Psoas muscle (tissue), 8 donors: Measurements from ENCODE around the gene MAGI2. TPM values are rescaled to one million over a fixed set of nuclear protein-coding genes. Genes with fewer than 3 reads are reported as not detected.

Experiments
- ATAC-seq, 4 donors: fragments of 200-7000 bp; cut with Tn5 transposase; one replicate each; pipeline ENCODE4 v1.9.1; 2020; ENCODE audit warnings: moderate library complexity in 3 of 4, mild to moderate bottlenecking in 2 of 4
- DNase-seq, 2 donors: peaks; one replicate each; pipeline ENCODE4 v3.0.0-alpha.2; 2020
- H3K27ac ChIP-seq: fragments of 200-600 bp; one replicate; pipeline ENCODE4 v1.8.0; 2022
- H3K27me3 ChIP-seq, 3 donors: fragments of 200-600 bp in 1 of 3; one replicate each; pipeline versions ENCODE4 v1.6.1 to v1.8.0; 2013 to 2022; ENCODE audit warnings: low read length in 2 of 3, mild to moderate bottlenecking in 2 of 3, moderate library complexity in 1 of 3; ENCODE audit not compliant: insufficient read depth in 3 of 3
- H3K36me3 ChIP-seq, 2 donors: fragments of 200-600 bp in 1 of 2; one replicate each; pipeline versions ENCODE4 v1.6.1 to v1.8.0; 2013 to 2022; ENCODE audit warnings: low read depth in 1 of 2, mild to moderate bottlenecking in 1 of 2, moderate library complexity in 1 of 2; ENCODE audit not compliant: insufficient read depth in 1 of 2
- H3K4me1 ChIP-seq: fragments of 200-600 bp; one replicate; pipeline ENCODE4 v1.8.0; 2022
- H3K4me3 ChIP-seq: fragments of 200-600 bp; one replicate; pipeline ENCODE4 v1.8.0; 2022; ENCODE audit warnings: mild to moderate bottlenecking
- H3K9me3 ChIP-seq: fragments of 200-600 bp; one replicate; pipeline ENCODE4 v1.8.0; 2022
- CTCF ChIP-seq: fragments of 200-600 bp; IDR thresholded peaks from one replicate; pipeline ENCODE4 v1.8.0; 2022; ENCODE audit warnings: antibody characterized with exemption
- WGBS, 3 donors: extraction: QIAGEN DNeasy Blood & Tissue Kit; methylation state at CpG; one replicate each; pipeline versions ENCODE4 v1.1.6 to v1.1.7; 2013; 5-methylcytosine and 5-hydroxymethylcytosine counted together
- intact Hi-C, 2 donors: fragments of 100-400 bp; cut with DNase I; formaldehyde crosslinking; loops; one replicate each; pipeline versions ENCODE4 v1.11.0 to v1.14.2; 2022
- polyA plus RNA-seq, 3 donors: library from polyadenylated mRNA; stranded (reverse); fragments of 200-250 nt; gene quantifications; one replicate each; pipeline ENCODE4 v1.2.3, GENCODE V29; 2013
- total RNA-seq, 4 donors: library from RNA; stranded (reverse); fragmentation: NEBNext Ultra II Directional in 2 of 4; extraction: Animal tissue kit (Norgen Biotek cat#: 25700) in 2 of 4; gene quantifications; one replicate each; pipeline versions ENCODE4 v1.2.1 to v1.2.4, GENCODE V29; 2021 to 2023
- donor health status: healthy with polysubstance abuse.
- donor health status: DM: no; HTN: no; CAD: no; lungs with moderate emphysema.
- donor health status: Bipolar disorder and iron deficiency.
- donor health status: healthy.
- donor health status: DM: yes; HTN: yes; CAD: no.
- donor health status: DM: no; HTN: no; CAD: no.
- donor health status: DM: no; HTN: no; CAD: no.
- donor health status: DM: yes; HTN: yes; CAD: no.

MAGI2 gene
- total and polyA plus RNA-seq, 7 donors: 0.46 to 2.5 (median 1.4) TPM

DNA sequence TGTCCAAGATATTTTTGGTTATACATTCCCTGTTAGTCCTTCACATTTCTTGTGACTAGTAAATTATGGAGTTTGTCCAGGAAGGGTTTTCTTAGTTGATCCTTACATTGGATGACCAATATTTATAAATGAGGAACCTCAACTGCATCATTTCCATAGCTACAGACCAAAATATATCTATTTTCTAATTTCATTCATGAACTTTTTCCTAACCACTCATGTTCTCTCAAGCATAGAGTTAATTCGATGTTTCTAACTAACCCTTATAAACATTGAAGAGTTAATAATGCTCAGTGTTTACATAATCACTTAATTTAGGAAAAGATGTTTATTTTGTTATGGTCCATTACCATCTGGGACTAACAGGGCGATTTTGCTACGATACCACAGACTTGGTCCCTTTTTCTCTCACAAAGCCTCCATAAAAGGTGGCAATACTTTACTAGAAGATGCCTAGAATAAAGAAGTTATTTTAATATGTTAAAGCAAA is 591.0 kb downstream of the MAGI2 start:
- no peak for DNase-seq
- Histone ChIP-seq H3K27me3 (no peaks in the 10 kb centered on the region), H3K4me3 (no peak overlapping the region), H3K4me1 (no peaks in the 10 kb centered on the region), H3K36me3 (no peaks in the 10 kb centered on the region), H3K27ac (no peak overlapping the region), H3K9me3 (no peaks in the 10 kb centered on the region)
- no peak for ATAC-seq
- WGBS, 3 donors: 56 to 76% (median 73%) methylated on average over 3 of the region's 3 CpGs
- intact Hi-C loops: no loop called here
- TF ChIP-seq CTCF: no peak

DNA sequence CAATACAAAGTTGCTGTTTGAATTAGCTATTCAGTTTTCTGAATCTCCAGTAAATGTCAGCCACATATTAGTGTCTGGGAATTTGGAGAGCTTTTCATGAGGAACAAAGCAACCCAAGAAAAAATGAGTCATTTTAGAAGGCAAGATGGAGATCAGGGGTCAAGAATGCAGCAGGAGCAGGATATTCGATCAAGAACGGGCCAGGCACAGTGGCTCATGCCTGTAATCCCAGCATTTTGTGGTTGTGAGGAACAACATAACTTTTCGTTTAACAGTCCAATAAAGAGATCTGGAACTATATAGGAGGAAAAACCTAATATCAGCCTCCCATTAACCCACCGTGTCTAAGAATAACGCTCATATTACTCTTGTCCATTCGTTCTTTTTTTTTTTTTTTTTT is 600.5 kb downstream of the MAGI2 start:
- Histone ChIP-seq H3K9me3 (no peaks in the 10 kb centered on the region), H3K36me3 (no peaks in the 10 kb centered on the region), H3K27ac (no peak overlapping the region), H3K27me3 (no peaks in the 10 kb centered on the region), H3K4me3 (no peak overlapping the region), H3K4me1 (no peaks in the 10 kb centered on the region)
- intact Hi-C loops: no loop called here
- TF ChIP-seq CTCF: no peak
- WGBS, 3 donors: 38 to 52% (median 47%) methylated on average over 6 of the region's 6 CpGs
- no peak for ATAC-seq
- DNase-seq: no peak

DNA sequence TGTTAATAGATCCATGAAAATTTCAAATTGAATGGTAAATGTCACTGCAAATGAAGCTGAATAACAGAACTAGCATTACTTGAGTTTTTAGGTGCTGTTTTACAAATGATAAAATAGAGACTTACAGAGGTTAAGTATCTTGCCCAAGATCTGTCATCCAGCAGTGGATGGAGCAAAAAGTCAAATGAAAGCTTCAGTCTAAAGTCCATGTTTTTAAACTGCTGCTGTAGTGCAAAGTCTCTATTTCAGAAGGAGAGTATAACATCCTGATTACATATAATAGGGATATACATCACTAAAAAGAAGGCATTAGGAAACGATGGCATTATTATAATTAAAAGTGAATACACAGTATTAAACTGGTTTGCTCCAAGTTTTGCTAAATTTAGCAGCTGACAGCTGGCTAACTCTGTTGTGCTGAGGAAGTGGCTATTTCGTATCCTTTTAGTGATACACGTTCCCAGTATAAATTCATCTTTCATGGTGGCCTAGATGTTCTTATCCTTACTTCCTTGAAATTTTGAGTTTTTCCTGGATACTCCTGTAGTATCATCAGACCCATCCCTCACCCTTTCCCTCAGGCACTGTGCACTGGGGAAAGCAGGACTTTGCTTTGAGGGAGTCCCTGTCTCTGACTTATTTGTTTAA is 603.2 kb downstream of the MAGI2 start:
- TF ChIP-seq CTCF: no peak

DNA sequence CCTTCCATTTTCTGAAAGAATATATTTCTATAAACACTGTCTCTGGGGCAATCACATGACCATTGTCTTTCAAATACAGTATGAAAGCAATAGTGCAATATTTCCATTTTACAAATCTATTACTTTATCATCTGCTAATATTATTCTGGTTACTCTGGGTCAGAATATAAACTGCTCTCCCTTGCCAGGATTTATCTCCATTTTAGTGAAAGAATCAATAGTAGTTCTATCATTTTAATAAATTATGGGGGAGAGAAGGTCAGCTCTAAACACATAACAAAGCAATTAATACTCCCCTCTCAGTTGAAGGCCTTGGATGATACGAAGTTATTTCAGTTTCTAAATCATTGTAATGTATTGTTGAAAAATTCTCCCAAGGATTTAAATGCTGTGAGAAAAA is 608.3 kb downstream of the MAGI2 start:
- no peak for ATAC-seq
- WGBS, 3 donors: 45 to 51% (median 50%) methylated on average over 1 of the region's 1 CpG
- Histone ChIP-seq H3K27me3 (no peaks in the 10 kb centered on the region), H3K4me1 (no peaks in the 10 kb centered on the region), H3K9me3 (no peaks in the 10 kb centered on the region), H3K27ac (no peak overlapping the region), H3K4me3 (no peak overlapping the region), H3K36me3 (no peaks in the 10 kb centered on the region)
- no peak for DNase-seq
- TF ChIP-seq CTCF: no peak
- intact Hi-C loops: no loop called here

More for the DNA sequence above, 603.2 kb downstream of the MAGI2 start:
- no peak overlapping the region for H3K4me3 ChIP-seq
- intact Hi-C loops: no loop called here
- no peak for ATAC-seq
- H3K27ac ChIP-seq: no peak overlapping the region
- no peaks in the 10 kb centered on the region for H3K36me3 ChIP-seq
- no peaks in the 10 kb centered on the region for H3K9me3 ChIP-seq
- WGBS, 3 donors: 11 to 25% (median 17%) methylated on average over 3 of the region's 3 CpGs
- H3K27me3 ChIP-seq: no peaks in the 10 kb centered on the region
- no peaks in the 10 kb centered on the region for H3K4me1 ChIP-seq
- DNase-seq: no peak

DNA sequence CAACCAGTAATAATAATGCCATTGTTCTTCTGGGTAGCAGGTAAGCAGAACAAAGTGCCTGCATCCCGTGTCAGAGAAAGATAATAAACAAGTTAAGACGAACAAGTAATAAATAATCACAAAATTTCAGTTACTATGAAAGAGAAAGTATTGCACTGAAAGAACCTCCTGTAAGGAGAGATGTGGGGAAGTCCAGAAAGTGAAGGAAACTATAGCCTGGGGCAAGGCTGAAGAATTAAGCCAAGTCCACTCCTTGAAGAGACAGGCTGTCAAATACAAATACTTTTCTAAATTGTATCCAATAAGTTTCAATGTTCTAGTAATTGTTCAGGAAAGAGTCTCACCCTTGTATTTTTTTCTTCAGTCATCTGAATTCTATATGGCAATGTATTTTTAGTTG is 611.4 kb downstream of the MAGI2 start:
- WGBS, 3 donors: 36 to 77% (median 39%) methylated on average over 2 of the region's 2 CpGs
- no peak for DNase-seq
- H3K4me1 ChIP-seq: no peaks in the 10 kb centered on the region
- no peak overlapping the region for H3K4me3 ChIP-seq
- no peaks in the 10 kb centered on the region for H3K27me3 ChIP-seq
- no peak overlapping the region for H3K27ac ChIP-seq
- no peak for TF ChIP-seq CTCF
- intact Hi-C loops: no loop called here
- H3K9me3 ChIP-seq: no peaks in the 10 kb centered on the region
- ATAC-seq: no peak
- no peaks in the 10 kb centered on the region for H3K36me3 ChIP-seq
